AG04449 (cell line): ENCODE data around the gene TRIM63.

Source experiments
- CTCF ChIA-PET: fragments of 350-600 bp; formaldehyde crosslinking; extraction: SDS; loops from one replicate; lab custom pipeline; 2021; ENCODE audit warnings: antibody characterized with exemption; lab: Yijun Ruan, JAX
- POLR2A ChIA-PET: fragments of 400-600, 350-600 bp; formaldehyde crosslinking; extraction: SDS; loops from one replicate; lab custom pipeline; 2020; ENCODE audit warnings: antibody characterized with exemption, inconsistent platforms; lab: Yijun Ruan, JAX
- DNase-seq: peaks from one replicate; pipeline ENCODE4 v3.0.0-alpha.2; 2010; ENCODE audit warnings: low read depth, low spot score
- H3K4me3 ChIP-seq: 2 replicates; pipeline ENCODE4 v1.5.1; 2011; ENCODE audit warnings: low read depth, mild to moderate bottlenecking, control low read depth, low read length
- CTCF ChIP-seq: IDR thresholded peaks from one replicate; pipeline ENCODE4 v1.5.1; 2011; ENCODE audit warnings: mild to moderate bottlenecking, moderate library complexity, low read length, control low read depth, inconsistent platforms; ENCODE audit not compliant: insufficient read depth; ENCODE audit errors: missing control alignments

TRIM63 gene

DNA sequence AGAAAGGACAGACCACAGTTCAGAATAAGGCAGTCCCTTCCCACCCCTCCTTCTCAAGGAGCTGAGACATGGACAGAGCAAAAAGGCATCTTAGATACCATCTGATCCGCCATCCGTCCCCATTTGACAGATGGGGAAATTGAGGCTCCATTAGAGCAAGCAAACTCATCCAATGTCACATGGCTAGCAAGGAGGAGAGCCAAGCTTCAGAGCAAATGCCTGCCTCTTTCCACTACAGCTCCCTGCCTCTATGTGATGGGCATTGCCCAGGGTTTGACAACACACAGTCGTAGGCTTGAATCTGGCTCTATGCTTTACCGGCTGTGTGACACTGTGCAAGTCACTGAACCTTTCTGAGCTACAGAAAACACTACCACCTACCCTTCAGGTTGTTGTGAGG, 25.5 kb downstream of the TRIM63 start:
- DNase-seq = no peak
- ChIA-PET POLR2A (no interaction called here), CTCF (interaction anchor here (0.7 to 5.1 kb wide), 3 partner anchors 100 to 374 kb away, joined by 4 to 30 read pairs (median 4); no protein-coding TSS in a partner anchor)
- H3K4me3 ChIP-seq = no peak overlapping the region
- no peak for TF ChIP-seq CTCF

- DNase-seq = no peak
- TF ChIP-seq CTCF = no peak
- H3K4me3 ChIP-seq = no peak overlapping the region
- ChIA-PET CTCF (interaction anchor here (0.9 to 5.1 kb wide), 2 partner anchors 104 to 124 kb away, joined by 3 to 30 read pairs; no protein-coding TSS in a partner anchor), POLR2A (interaction anchor here (0.7 kb wide), 1 partner anchor 148 kb away, joined by 3 read pairs; no protein-coding TSS in a partner anchor)
Measured at GRCh38 chr1:26041401-26041800, 26.0 kb downstream of the TRIM63 start.

GRCh38 chr1:26038904-26039303, 28.5 kb downstream of the TRIM63 start:
- ChIA-PET POLR2A (interaction anchor here (0.7 kb wide), 1 partner anchor 142 kb away, joined by 4 read pairs; no protein-coding TSS in a partner anchor), CTCF (interaction anchor here (1.0 to 5.1 kb wide), 5 partner anchors 9 to 195 kb away, joined by 3 to 30 read pairs (median 6); partner anchors contain the start of gene CEP85)

GRCh38 chr1:26038477-26038876, 29.0 kb downstream of the TRIM63 start:
- TF ChIP-seq CTCF = no peak
- CTCF ChIA-PET = interaction anchor here (1.4 to 5.1 kb wide), 4 partner anchors 9 to 142 kb away, joined by 5 to 30 read pairs (median 6); no protein-coding TSS in a partner anchor
- H3K4me3 ChIP-seq = no peak overlapping the region
- no peak for DNase-seq
- POLR2A ChIA-PET = no interaction called here

More at GRCh38 chr1:26038904-26039303, 28.5 kb downstream of the TRIM63 start:
- DNase-seq = no peak
- no peak for TF ChIP-seq CTCF
- H3K4me3 ChIP-seq = no peak overlapping the region

DNA sequence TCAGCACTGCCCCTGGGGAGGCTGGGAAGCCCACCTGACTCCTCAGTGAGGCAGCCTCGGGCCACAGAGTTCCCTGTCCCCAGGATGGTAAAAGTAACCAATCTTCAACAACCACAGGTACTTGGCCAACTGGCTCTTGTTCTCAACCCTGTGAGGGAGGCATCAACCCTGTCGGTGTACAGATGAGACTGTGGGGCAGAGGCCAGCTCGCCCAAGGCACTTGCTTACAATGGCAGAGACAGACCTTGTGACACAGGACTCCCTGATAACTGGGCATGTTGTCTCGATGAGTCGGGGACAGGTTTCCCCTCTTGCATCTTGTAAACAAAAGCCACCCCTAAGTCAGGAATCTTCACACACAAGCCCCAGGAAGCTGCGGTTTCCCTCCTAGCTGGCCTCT, 29.5 kb downstream of the TRIM63 start:
- ChIA-PET CTCF (interaction anchor here (1.4 to 5.1 kb wide), 4 partner anchors 8 to 142 kb away, joined by 5 to 30 read pairs (median 6); no protein-coding TSS in a partner anchor), POLR2A (no interaction called here)
- no peak for DNase-seq
- H3K4me3 ChIP-seq = no peak overlapping the region
- TF ChIP-seq CTCF = no peak

GRCh38 chr1:26036756-26037281, 30.6 kb downstream of the TRIM63 start:
- CTCF ChIA-PET = interaction anchor here (0.7 to 7.0 kb wide), 32 partner anchors 7 to 381 kb away, joined by 3 to 105 read pairs (median 6); partner anchors contain the start of genes C1orf232, EXTL1, SLC30A2 and ZNF593
- no peak for DNase-seq
- H3K4me3 ChIP-seq = no peak overlapping the region
- POLR2A ChIA-PET = interaction anchor here (0.6 kb wide), 1 partner anchor 102 kb away, joined by 4 read pairs; no protein-coding TSS in a partner anchor
- no peak for TF ChIP-seq CTCF
